ENCODE measurements around the gene DESI2.

GRCh38 chr1:244659694-244660093 lies 6.8 kb downstream of the DESI2 start:
- TF ChIP-seq CTCF (IDR thresholded peaks at IDR 0.05 in 8 of 11, conservative IDR thresholded peaks at IDR 0.05 in 3 of 11) (no peak), POLR2A (IDR thresholded peaks at IDR 0.05) (no peak), POLR2AphosphoS5 (IDR thresholded peaks at IDR 0.05) (no peak)

All from spleen (tissue), 7 donors.